ENCODE measurements around the gene THPO.

THPO gene

GRCh38 chr3:184384342-184384741 is 6.3 kb upstream of the THPO start:
- no peak for DNase-seq

DNA sequence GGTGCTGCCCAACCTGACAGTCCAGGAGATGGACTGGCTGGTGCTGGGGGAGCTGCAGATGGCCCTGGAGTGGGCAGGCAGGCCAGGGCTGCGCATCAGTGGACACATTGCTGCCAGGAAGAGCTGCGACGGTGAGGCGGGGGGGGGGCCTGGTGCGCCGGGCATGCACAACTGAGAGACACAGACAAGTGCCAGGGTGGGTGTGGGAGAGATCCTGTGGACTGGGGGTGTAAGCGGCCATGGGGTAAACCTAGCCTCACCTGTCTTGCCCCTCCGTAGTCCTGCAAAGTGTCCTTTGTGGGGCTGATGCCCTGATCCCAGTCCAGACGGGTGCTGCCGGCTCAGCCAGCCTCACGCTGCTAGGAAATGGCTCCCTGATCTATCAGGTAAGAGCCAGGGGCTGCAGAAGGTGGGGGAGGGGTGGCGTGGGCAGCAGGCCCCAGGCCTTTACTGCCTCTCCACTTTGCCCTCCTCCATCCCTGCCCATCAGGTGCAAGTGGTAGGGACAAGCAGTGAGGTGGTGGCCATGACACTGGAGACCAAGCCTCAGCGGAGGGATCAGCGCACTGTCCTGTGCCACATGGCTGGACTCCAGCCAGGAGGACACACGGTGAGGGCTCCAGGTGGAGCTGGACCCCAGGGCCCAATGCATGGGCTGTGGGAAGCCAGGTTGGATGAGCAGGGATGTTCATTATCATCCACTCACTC is 5.2 kb upstream of the THPO start:
- no peak for DNase-seq

GRCh38 chr3:184382326-184383032 is 4.5 kb upstream of the THPO start:
- DNase-seq, result no peak

GRCh38 chr3:184381261-184382224 is 3.5 kb upstream of the THPO start:
- DNase-seq, result no peak

- DNase-seq, result no peak
Observed at GRCh38 chr3:184380627-184381260, 2.7 kb upstream of the THPO start.

DNA sequence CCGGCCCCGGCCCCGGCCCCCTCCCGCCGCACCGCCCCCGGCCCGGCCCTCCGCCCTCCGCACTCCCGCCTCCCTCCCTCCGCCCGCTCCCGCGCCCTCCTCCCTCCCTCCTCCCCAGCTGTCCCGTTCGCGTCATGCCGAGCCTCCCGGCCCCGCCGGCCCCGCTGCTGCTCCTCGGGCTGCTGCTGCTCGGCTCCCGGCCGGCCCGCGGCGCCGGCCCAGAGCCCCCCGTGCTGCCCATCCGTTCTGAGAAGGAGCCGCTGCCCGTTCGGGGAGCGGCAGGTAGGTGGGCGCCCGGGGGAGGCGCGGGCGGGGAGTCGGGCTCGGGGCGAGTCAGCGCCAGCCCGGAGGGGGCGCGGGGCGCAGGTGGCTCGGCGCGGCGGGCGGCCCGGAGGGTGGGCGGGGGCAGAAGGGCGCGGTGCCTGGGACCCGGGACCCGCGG is 2.2 kb upstream of the THPO start:
- peak; percentile 34 for DNase-seq

DNA sequence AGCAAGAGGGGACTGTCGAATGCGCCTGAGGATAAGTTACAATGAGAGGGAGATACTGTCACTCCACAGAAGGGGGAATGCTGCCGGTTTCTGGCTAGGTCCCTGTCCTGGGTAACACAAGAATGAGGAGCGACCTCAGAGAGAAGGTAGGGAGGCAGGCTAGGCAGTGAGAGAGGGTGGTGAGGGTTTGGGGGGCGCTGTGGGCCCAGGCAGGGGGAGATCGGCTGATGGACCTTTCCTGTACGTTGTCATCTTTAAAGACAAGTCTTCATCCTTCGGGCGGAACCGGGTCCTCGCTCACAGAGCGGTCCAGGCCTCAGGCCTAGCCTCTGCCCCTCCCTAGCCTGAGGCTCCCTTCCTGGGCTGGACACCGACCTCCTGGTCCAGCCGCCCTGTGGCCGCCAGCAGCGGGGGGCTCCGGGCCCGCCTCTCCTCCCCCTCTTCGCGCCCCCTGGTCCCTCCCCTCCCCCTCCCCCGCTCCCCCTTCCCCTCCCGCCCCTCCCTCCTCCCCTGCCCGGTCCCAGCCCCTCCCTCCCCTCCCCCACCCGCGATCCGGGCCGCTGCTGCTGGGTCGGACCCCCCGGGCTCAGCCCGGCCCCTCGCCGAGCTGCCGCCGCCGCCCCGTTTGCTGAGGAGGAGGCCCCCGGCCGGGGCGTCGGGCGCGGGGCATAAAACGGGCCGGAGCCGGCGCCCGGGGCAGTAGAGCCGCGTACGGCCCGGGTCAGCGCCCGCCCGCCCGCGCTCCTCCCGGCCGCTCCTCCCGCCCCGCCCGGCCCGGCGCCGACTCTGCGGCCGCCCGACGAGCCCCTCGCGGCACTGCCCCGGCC is 1.6 kb upstream of the THPO start, which contains the start of gene CHRD:
Gene CHRD (plus strand): TSS at position 697 of the 827 bp plus-strand sequence. CDS start 265 bp downstream, outside the sequence.
- no peak for DNase-seq

- no peak for DNase-seq
Observed at GRCh38 chr3:184378651-184379357, 797 bp upstream of the THPO start.

DNA sequence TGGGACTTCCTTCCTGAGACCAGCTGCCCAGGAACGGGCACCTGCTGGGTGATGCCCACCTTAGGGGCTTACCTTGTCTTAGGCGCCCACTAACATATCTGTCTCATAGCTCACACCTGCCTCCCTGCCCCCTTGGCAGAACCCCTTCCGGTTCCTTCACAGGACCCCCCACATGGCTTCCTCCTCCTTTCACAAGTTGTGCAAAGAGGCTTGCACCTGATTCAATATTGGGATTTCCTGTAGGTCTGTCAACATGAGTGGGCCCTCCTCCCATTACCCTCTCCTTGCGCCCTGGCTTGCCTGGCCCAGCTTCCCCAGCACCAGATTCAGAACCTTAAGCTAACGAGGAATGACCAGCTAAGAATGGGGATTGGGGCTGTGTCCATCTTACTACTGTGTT is 633 bp downstream of the THPO start:
- no peak for DNase-seq

GRCh38 chr3:184375747-184376461 is 2.1 kb downstream of the THPO start:
- no peak for DNase-seq

GRCh38 chr3:184373422-184373821 is 4.6 kb downstream of the THPO start:
- no peak for DNase-seq

DNA sequence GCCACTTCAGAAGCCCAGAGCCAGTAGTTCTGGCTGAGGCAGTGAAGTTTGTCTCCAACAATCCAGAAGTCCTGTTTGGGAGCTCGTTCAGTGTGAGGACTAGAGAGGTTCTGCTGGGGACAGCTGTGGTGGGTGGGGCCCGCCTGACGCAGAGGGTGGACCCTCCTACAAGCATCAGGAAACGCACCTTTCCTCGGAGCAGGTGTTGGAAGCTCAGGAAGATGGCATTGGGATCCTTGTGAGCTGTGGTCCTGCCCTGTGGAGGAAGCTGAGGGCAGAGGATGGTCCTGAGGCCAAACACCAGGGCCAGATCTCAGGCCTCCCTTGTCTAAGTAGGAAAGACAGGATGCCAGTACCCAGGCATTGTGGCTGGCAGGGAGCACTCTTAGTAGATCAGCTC is 5.1 kb downstream of the THPO start:
- no peak for DNase-seq

- DNase-seq, result no peak
Observed at GRCh38 chr3:184372296-184372821, 5.6 kb downstream of the THPO start.

GRCh38 chr3:184371570-184372018 is 6.4 kb downstream of the THPO start:
- peak; percentile 57 for DNase-seq

GRCh38 chr3:184368586-184369183 is 9.3 kb downstream of the THPO start:
- no peak for DNase-seq

DNA sequence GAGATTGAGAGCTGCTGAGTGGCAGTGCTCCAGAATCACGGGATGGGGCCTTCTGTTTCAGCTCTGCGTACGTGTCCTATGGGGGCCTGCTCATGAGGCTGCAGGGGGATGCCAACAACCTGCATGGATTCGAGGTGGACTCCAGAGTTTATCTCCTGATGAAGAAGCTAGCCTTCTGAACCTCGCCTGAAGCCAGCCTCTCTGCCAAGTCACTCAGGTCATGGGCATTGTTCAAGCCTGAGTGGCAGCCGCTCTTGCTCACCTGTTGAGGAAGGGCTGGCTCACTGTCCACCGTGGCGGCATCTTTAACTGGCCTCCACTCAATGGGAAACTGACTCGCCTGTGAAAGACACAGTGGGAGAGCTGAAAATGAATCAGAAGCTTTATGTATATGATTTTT is 9.9 kb downstream of the THPO start:
- no peak for DNase-seq

DNA sequence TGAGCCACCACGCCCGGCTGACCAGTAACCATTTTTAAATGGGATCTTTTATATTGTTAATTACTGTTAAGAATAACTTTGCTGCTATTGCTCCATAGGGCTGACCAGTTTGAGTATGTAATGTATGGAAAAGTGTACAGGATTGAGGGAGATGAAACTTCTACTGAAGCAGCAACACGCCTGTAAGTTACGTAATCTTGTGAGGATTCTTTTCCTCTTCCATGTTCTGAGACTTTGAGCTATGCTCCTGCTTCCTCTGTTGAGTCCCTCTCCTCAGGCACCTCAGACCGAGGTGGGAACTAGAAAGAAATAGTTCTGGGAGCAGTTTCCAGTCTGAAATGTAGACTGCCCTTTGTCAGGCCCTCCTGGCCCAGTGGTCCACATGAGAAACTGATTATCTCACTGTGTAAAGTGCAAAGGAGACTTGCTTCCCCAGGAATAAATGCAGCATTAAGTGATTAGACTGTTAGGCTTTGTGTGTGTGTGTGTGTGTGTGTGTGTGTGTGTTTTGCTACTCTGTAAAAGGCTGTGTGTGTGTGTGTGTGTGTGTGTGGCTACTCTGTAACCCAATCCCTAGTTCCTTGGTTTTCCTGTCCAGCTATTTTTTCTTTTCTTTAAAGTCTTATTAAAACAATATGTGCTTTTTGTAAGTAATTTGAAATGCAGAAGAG is 11.3 kb downstream of the THPO start:
- DNase-seq, result no peak

DNA sequence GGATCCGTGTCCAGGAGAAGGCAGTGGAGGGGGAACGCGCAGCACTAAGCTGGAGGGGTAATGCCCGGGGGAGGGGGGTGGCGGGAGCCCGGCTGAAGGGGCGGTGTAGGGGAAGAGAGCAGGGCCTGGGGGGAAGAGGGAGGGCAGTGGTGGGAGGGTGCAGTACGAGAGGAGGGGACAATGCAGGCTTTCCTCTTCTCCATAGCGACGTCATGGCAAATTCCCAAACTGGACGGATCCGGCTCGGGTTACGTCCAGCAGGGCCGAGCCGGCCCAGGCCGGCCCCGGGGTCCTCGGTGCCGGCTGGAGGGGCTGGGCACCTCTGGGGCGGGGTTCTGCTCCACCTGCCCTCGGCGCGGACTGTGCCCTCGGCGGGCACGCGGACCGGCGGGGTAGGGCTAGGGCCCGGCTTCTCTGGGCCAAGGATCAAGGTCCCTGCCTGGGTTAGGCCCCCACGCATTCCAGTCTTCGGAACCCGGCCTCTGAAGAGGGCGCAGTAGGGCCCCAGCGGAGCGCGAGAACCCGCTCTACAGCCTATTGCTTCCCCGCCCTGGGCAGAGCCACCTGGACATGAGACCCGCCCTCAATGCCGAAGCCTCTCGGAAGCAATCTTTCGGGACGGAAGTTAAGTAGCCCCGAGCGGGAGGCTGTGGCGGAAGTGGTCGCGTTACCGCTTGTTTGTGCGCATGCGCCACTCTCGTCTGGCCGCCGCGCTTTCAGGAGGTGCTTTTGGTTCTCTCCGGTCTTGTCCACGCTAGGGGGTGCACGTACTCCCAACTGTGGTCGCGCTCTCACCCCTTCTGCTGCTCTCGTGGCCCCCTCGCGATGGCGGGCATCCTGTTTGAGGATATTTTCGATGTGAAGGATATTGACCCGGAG is 15.1 kb downstream of the THPO start:
- DNase-seq, result peak; percentile 91

Data from stimulated activated CD4-positive, alpha-beta T cell treated with anti-CD3 and anti-CD28 coated beads, Interleukin-4, amount 100 ng/mL, for 1 hour (primary cell).